GM21367 (cell line): Measurements from ENCODE around the gene S100A4.

Experiments used
- ATAC-seq: cut with Tn5 transposase; IDR thresholded peaks from one replicate; pipeline ENCODE4 v1.9.1; 2021; ENCODE audit not compliant: unreplicated experiment

The S100A4 gene

GRCh38 chr1:153548722-153549688 lies 3.4 kb upstream of the S100A4 start, which contains the start of gene S100A3:
S100A3 (minus strand) TSS chr1:153549258; CDS start chr1:153548485, 773 bp downstream.
- ATAC-seq: no peak

DNA sequence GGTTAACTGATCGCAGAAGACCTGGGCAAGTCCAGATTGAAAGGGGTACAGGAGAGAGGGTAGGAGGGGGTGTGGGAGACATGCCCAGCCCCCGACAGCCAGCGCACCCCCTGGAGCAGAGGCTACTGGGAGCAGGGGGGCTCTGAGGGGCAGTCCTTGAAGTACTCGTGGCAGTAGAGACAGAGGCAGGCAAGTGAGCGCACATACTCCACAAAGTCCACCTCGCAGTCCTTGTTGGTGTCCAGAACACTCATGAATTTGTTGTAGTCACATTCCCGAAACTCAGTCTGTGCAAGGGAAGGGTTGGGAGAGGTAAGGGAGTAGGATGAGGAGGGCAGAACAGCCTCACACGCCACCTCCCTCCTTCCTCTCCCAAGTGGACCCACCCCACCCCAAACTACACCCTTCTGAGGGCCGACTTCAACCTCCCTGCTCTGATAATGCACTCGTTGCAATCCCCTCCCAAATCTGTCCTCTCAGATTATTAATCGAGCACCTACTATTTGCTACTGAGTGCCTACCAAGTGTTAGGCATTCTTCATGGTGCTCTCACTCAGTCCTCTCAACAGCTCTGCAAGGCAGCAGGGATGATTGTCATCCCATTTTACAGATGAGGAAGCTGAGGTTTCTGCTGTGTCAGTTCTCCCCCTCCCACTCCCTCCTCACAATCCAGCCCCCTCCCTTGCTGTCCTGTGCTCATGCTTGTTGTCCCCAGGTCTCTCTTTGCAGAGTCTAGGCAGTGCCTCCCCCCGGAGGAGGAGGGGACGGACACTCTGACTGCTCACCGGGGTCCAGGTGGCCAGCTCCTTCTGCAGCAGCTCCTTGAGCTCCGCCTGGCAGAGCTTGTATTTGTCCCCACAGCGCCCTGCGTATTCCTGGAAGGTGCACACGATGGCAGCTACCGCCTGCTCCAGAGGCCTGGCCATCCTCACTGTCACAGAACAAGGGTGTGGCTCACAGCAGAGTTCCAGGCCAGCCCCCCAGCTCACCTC lies 2.2 kb upstream of the S100A4 start:
- ATAC-seq: no peak

- no peak for ATAC-seq
Measured at GRCh38 chr1:153546796-153547559, 1.4 kb upstream of the S100A4 start.

GRCh38 chr1:153546371-153546770 lies 765 bp upstream of the S100A4 start:
- no peak for ATAC-seq

GRCh38 chr1:153544453-153545066 lies 1.0 kb downstream of the S100A4 start:
- ATAC-seq: no peak

- ATAC-seq: no peak
Measured at GRCh38 chr1:153543736-153544135, 1.9 kb downstream of the S100A4 start.

DNA sequence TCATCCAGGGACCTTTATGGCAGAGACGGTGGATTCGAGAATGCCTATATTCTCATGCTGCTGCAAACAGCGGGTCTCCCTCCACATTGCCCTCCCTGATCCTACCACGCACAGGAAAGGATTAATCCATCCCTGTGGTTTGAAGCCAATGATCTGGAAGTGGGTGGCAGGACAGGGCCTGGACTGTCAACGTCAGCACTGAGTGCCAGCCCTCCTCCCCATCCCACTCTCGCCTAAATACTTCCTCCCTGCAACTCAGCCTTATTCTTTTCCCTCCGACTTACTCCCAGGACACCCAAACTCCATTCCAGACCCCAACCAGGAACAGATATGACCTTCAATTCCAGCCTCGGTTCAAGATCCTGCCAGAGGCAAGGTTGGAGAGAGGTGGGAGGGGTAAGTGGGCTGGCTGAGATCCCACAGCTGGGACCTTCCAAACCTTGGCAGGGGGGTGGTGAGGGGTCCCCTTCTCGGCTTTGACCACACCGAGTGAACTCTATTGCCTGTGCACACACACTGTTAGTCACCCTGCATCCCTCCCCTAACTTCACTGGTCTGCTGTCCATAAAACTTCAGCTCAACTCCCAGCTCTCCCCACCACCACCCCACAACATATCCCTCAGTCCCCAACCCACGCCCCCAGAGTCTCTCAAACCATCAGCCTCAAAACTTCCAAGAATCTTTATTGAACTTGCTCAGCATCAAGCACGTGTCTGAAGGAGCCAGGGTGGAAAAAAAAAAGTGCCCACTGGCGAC lies 2.5 kb downstream of the S100A4 start:
- no peak for ATAC-seq

DNA sequence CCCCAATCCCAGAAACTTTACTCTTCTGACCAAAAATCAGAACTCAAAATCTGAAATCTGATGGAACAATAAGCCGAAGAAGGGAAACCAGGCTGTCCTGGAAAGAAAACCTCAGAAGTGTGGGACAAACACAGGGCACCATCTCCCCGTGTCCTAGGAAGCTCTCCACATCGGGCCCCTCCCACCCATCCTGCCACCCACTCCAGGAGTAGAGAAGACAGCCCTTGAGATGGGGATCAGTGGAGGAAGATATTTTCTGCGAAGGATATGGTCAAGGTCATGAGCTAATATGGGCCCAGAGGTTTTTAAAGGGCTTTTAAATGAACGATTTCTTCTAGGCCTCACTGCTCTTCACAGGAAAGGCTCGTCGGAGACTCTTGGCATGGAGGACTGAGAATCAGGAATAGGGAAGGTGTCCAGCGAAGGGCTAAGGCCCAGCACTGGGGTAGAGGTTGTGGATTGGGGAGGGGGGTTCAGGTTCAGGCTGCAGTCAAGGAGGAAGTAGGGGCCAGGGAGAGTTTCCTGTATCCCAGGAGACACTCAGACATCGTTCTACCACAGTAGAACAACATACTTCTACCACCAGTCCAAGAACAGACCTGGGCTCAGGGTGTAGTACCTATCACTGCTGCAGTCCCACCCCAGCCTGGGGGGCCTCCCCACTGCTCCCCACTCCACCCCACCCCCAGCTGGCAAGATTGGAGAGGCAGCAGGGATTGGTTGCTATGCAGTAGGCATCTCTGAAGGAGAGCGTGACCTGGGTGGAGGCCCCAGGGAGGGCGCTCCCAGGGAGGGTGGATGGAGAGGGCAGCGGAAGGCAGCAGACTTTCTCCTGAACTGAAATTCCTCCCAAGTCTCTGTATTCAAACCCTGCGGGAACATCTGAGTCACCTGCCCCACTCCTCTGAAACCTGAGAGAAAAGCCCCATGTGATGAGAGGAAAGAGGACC lies 3.7 kb downstream of the S100A4 start:
- no peak for ATAC-seq

DNA sequence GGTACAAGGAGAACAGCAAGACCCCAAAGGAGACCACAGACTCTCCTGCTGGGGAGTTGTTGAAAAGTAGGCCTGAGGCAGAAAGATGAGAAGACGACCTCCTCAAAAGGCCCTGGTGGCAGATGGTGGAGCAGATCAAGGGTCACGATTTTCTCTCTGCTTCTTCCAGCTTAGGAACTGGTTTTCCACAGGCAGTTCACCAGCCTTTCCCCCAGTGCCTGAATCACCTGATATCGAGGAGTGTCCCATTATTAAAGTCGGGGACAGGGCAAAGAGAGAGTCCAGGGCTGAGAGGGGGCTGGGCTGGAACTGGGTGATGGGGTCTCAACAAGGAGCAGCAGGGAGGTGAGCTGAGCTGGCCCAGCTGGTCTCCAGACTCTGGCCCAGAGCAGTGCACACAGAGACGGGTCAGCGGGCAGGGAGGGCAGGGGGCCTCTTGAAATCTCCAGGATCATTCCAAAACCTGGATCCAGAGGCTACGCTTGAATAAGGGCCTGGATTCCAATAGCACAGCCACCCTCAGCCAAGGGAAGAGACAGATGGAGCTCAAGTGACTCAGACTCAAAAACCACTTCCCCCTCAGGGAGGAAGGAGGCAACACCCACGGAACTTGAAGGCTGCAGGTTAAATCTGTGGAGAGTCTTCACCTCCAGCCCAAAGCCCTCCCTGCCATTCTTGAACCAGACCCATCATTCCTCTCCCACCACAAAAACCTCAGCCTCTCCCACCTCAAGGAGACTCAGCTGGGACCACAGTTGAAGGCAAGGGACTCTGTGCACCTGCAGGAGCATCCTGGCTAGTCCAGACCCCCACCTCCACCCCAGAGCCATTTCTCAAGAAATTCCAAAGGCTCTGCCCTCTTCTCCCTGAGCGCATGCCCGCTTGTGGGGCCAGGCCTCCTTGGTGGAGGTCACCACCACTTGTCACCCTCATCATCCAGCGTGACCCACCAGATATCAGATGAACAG lies 4.9 kb downstream of the S100A4 start, which contains the start of gene S100A5:
Gene S100A5 (minus strand): TSS at position 541 of the 968 bp plus-strand sequence. CDS start 743 bp downstream, outside the sequence.
- ATAC-seq: no peak

GRCh38 chr1:153539395-153540093 lies 6.1 kb downstream of the S100A4 start:
- no peak for ATAC-seq

- ATAC-seq: no peak
Measured at GRCh38 chr1:153538315-153538821, 7.2 kb downstream of the S100A4 start.

GRCh38 chr1:153537376-153537730 lies 8.3 kb downstream of the S100A4 start:
- ATAC-seq: no peak

DNA sequence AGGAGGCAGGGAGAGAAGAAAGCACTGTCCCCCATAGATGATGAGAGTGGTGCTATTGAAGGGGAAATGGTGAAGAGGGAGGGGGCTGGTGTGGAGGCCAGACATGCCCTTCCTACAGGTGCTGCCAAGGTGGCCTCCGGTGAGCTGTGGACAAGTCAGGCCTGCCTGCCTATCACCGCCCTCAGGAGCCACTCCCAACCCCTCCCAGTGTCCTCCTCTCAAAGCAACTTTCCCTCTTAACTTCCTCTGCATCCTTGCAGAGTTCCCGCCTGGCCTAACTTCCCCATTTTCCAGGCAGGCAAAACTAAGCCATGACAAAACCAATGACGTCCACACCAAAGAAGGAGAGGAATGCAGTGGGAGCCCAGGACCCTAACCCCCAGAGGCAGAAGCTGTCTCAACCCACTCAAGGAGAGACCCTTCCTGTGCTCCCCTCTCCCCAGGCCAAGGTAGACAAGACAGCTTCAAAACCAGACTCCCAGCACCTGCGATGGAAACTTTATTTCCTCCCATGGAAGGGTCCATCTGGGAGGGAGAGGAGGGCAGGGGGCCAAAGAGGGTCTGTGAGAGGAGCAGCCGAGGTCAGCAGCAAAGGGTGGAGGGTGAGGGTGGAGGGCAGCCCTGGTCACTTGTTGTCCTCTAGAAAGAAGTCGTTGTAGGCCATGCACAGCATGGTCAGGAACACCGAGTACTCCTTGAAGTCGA lies 8.8 kb downstream of the S100A4 start:
- ATAC-seq: no peak

GRCh38 chr1:153536012-153536670 lies 9.5 kb downstream of the S100A4 start:
- no peak for ATAC-seq
